ENCODE data around the gene FAM170B. TPM values are rescaled to one million over a fixed set of nuclear protein-coding genes. Genes with fewer than 3 reads are reported as not detected.

Gene FAM170B
- not detected in 5 replicates for total RNA-seq (2022; extraction: Qiagen RNA extraction; ENCODE audit: low read depth)

DNA sequence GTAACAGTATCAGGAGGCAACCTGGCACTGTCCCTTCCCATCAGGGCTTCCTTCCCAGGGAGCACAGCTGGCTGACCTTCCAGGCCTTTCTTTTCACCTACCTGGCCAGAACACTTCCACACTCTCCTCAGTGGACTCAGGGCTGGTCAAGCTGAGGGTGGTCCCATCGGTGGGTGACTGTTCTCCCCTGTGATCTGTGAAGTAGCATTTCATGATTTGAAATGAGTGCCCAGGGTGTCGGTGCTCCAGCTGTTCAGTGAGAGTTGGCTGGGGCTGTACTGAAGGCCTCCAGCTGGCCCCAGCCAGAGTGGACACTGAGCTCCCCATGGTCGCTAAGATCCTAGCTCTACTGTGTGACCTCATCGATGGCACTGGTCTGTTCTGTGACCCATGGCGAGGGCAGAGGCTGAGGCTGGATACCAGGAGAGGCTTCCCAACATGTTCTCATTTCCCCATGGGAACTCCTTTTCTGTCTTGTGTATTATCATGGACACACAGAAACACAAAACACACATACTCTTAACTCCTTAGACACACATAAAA lies at the start of gene FAM170B:
Gene FAM170B, minus strand, starts transcription at position 316 of the 543 bp plus-strand sequence. Its CDS starts 103 bp downstream, at position 213.

DNA sequence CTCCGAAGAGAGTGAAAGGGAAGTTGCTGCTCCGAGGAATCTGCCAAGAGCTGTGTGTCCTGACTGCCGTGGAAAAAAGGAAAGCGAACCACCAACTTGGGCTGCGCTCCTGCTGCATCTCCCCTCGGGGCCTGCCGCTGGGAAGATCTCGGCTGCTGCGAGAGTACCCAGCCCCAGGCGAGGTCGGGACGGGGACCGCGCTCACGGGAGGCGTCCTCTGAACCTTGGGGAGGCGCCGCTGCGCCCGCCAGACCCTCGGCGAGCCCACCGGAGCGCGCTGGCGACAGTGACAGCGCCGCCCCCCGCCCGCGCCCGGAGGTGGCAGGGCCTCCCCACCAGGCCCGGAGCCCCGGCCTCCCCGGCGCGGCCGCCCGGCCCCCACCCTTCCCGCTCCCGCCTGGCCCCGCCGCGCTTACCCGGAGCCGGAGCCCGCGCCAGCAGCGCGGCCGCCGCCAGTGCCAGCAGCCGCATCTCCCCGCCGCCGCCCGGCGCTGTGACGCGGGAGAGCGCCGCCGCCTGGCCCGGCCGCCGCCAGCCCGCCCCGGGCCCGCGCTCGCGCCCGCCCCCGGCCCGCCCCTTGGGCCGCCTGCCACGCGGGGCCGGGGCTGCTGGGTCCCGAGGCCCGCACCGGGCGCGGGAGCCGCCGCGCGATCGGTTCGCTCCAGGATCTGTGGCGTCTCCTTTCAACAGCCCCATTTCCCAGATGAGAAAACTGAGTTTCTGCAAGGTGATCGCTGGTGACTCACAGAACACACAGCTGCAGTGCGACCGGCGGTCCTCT lies 18.6 kb downstream of the FAM170B start, which contains the start of gene VSTM4:
Gene VSTM4, minus strand, starts transcription at position 508 of the 781 bp plus-strand sequence. Its CDS starts 37 bp downstream, at position 471.

Other genes starting within 250 kb of the FAM170B start
- not detected in 5 replicates for gene LRRC18, start 194.2 kb downstream of the FAM170B start, total RNA-seq (2022; extraction: Qiagen RNA extraction; ENCODE audit: low read depth)
- 0.29 to 0.44 TPM (median 0.36 TPM) in 5 replicates for gene VSTM4, start 18.5 kb downstream of the FAM170B start, total RNA-seq (2022; extraction: Qiagen RNA extraction; ENCODE audit: low read depth)
- not detected in 5 replicates for gene TMEM273, start 54.4 kb upstream of the FAM170B start, total RNA-seq (2022; extraction: Qiagen RNA extraction; ENCODE audit: low read depth)
- gene C10orf71, start 165.1 kb upstream of the FAM170B start, total RNA-seq (2022; extraction: Qiagen RNA extraction; ENCODE audit: low read depth), result not detected in 5 replicates

Data from A549 treated with RU486 at 1 μM for 4 hours (cell line).